NCI-H510A (cell line): ENCODE data around the gene HSPA5.
"Not testable (repeated sequence)": the region's sequence is repeated elsewhere in the genome, so short reads cannot be mapped to it uniquely, and the experiment has no call there.

ENCODE experiments used
- DNase-seq: peaks from one replicate; lab custom pipeline; 2025; lab: John Stamatoyannopoulos, UW

Gene HSPA5

DNA sequence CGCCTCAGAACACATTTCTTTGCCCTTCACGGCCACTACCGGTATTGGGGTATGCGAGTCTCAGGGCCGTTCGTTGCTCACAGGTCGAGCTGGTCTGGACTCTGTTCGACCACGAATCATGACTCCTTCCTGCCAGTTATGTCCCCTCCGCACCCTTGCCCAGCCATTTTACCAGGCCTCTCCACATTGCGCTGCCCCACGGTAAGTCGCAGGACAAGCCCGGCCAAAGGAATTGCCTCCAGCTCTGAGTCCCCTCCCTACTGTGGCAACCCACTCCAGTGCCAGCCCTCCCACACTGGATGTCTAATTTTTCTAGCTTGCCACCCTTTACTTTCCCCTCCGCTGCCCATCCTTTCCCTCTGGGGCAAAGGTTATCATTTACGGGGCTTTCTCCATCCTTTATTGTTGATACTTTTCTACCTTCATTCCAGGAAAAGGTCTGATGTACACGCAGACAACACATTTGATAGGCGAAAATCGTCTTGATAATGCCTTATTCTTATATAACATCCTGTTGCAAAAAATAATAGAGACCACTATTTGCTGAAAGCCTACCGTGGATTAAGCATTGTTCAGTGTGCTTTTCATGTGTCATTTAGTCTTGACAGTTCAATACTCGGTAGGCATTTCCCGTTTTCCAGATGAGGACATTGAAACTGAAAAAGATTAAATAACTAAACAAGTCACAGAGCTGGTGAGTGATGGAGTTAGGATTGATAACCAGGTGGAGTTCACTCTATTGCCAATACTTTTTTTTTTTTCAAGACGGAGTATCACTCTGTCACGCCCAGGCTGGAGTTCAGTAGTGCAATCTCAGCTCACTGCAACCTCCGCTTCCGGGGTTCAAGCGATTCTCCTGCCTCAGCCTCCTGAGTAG is 958 bp upstream of the HSPA5 start:
- DNase-seq, result no peak

DNA sequence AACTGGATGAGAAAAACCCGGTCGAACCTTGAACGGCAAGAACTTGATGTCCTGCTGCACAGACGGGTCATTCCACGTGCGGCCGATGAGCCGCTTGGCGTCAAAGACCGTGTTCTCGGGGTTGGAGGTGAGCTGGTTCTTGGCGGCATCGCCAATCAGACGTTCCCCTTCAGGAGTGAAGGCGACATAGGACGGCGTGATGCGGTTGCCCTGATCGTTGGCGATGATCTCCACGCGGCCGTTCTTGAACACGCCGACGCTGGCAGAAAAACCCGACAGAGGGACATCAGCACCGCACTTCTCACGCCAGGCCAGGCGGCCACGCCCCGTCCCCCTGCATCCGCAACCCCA is 519 bp downstream of the HSPA5 start:
- DNase-seq, result peak; percentile 30

DNA sequence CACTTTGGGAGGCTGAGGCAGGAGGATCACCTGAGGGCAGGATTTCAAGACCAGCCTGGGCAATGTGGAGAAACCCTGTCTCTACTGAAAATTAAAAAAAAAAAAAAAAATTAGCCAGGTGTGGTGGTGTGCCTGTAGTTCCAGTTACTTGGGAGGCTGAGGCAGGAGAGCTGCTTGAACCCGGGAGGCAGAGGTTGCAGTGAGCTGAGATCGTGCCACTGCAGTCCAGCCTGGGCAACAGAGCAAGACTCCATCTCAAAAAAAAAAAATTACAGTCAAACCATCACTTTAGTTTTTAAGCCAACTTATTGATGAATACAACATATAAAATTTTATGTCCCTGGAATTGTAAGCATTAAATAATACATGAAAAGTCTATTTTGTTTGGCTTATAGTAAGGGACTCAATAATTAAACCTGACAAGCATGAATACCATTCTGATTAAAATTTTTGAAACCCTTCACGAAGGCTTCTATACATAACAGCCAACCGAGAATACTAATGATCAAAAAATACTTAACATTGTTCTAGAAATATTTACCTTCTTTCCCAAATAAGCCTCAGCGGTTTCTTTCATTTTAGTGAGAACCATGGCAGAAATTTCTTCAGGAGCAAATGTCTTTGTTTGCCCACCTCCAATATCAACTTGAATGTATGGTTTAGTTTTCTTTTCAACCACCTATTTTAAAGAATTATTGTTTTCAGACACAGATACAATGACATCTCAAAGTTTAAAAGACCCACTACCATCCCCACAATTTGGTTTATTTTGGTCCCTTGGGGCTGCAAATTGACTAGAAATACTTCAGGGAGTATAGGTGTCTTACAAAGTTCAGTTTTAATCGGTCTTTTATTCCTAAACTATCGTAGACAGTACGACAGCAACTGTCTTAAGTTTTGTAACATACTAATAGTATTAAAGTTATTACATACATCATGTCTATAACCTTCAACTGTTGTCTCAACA is 1.2 kb downstream of the HSPA5 start:
- DNase-seq, result no peak

DNA sequence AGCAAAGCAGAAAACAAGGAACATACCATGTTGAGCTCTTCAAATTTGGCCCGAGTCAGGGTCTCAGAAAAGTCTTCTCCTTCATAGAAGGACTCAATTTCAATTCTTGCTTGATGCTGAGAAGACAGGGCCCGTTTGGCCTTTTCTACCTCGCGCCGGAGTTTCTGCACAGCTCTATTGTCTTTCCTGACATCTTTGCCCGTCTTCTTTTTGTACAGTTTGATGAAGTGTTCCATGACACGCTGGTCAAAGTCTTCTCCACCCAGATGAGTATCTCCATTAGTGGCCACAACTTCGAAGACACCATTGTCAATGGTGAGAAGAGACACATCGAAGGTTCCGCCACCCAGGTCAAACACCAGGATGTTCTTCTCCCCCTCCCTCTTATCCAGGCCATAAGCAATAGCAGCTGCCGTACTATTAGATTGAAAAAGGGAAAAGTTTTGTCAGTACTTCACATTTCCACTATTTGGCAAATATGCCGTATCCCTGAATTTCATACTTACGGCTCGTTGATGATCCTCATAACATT is 2.2 kb downstream of the HSPA5 start:
- DNase-seq, result no peak

DNA sequence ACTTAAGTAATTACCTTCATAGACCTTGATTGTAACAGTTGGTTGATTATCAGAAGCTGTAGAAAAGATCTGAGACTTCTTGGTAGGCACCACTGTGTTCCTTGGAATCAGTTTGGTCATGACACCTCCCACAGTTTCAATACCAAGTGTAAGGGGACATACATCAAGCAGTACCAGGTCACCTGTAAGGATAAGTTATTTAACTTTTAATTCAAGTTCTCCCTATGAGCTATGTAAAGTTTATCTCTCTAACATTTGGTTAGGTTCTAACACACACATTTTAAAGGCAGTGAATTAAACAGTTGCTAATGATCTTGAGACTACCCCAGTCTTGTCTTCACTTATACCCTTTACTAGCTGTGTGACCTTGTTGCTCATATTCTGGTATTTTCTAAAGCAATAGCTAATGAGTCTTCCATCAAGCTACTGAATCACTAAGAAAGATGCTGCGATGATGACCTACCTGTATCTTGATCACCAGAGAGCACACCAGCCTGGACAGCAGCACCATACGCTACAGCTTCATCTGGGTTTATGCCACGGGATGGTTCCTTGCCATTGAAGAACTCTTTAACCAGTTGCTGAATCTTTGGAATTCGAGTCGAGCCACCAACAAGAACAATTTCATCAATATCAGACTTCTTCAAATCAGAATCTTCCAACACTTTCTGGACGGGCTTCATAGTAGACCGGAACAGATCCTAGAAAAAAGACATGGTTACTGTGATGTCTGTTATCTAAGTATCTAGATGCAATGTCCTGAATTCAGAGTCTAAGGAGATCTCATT is 2.8 kb downstream of the HSPA5 start:
- DNase-seq, result no peak

DNA sequence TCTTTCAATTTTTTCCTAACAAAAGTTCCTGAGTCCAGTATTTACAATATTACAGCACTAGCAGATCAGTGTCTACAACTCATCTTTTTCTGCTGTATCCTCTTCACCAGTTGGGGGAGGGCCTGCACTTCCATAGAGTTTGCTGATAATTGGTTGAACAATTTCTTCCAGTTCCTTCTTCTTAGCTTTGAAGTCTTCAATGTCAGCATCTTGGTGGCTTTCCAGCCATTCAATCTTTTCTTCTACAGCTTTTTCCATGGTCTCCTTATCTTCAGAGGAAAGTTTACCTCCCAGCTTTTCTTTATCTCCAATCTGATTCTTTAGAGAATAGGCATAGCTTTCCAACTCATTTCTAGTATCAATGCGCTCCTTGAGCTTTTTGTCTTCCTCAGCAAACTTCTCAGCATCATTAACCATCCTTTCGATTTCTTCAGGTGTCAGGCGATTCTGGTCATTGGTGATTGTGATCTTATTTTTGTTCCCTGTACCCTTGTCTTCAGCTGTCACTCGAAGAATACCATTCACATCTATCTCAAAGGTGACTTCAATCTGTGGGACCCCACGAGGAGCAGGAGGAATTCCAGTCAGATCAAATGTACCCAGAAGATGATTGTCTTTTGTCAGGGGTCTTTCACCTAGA is 4.5 kb downstream of the HSPA5 start:
- DNase-seq, result not testable (repeated sequence)

DNA sequence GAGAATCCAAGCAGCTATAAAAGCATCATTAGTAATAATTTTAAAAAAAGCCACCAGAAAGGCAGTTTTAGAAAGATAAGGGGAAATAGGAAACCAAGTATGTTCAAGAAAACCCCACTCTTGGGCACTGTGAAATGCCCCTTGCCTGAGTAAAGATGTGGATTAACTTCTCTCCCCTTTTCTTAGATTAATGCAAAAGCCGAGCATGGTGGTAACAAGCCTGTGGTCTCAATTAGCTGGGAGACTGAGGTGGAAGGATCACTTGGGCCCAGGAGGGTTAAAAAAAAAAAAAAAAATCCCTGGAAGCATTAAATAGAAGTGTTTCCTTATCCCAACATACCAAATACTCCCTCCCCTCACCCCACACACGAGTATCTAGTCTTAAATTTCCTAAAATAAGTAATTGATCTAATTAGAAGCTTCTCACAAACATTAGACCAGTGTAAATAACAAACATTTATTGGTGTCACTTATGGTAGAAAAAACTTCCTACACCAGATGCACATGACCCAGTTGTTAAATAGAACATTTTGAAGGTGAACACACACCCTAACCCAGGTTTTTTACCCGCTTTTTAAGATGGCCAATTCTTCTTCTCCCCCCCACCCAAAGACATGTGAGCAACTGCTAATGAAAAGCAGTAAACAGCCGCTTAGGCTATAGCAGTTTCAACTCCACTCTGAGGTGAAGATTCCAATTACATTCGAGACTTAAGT is 5.2 kb downstream of the HSPA5 start:
- DNase-seq, result no peak

DNA sequence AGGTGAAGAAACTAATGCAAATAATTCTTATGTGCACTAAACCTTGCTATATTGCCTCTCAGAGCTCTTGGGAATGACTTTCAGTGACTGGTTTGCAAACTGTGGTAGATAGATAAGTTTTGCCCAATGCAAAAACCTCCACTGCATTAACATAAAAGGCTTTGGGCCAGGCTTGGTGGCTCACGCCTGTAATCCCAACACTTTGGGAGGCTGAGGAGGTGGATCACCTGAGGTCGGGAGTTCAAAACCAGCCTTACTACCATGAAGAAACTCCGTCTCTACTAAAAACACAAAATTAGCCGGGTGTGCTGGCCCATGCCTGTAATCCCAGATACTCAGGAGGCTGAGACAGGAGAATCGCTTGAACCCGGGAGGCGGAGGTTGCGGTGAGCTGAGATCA is 7.0 kb downstream of the HSPA5 start:
- DNase-seq, result not testable (repeated sequence)

DNA sequence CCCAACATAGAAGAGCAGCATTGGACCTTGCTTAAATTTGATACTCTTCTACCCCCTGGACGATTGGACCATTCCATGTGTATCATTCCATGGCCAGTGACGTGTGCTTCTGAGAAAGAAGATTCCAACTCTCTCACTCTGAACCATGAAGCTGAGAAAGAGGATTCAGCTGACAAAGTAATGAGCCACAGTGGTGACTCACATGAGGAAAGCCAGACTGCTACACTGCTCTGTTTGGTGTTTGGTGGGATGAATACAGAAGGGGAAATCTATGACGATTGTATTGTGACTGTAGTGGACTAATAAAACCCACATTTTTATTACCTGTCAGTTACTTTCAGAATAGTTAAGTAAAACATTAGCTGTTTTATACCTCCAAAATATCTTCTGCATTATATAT is 7.5 kb downstream of the HSPA5 start:
- DNase-seq, result no peak

DNA sequence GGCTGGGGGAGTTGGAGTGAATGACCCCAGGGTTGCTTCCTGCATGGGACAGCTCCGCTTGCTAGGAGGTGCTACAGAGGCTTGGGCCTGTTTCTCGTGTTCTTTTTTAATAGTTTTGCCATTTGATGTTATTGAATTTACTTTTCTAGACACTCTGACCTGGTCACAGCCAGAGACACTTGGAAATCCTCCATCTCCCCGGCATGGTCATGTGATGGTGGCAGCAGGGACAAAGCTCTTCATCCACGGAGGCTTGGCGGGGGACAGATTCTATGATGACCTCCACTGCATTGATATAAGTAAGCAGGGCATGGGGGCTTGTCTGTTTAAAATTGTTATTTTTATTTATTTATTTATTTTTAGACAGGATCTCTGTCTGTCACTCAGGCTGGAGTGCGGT is 13.4 kb downstream of the HSPA5 start:
- DNase-seq, result no peak

DNA sequence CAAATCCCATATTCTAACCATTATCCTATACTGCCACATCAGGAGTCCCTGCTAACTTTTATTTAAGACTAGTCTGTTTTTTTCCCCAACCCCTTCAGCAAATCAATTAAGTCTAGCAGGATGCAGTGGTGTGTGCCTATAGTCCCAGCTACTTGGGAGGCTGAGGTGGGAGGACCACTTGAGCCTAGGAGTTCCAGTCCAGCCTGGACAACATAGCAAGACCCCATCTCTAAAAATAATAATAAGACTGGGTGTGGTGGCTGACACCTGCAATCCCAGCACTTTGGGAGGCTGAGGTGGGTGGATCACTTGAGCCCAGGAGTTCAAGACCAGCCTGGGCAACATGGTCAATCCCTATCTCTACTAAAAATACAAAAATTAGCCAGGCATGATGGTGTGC is 16.3 kb downstream of the HSPA5 start:
- not testable (repeated sequence) for DNase-seq

DNA sequence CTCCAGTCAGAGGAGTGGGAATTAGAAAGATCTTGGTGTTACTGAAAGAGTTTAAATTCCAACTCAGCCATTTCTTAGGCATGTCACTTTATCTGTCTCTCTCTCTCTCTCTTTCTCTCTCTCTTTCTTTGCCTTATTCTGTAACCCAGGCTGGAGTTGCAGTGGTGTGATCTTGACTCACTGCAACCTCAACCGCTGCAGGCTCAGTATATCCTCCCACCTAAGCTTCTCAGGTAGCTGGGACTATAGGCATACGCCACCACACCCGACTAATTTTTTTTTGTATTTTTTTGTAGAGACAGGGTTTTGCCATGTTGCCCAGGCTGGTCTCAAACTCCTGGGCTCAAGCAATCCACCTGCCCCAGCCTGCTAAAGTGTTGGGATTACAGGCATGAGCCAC is 22.5 kb downstream of the HSPA5 start:
- no peak for DNase-seq

DNA sequence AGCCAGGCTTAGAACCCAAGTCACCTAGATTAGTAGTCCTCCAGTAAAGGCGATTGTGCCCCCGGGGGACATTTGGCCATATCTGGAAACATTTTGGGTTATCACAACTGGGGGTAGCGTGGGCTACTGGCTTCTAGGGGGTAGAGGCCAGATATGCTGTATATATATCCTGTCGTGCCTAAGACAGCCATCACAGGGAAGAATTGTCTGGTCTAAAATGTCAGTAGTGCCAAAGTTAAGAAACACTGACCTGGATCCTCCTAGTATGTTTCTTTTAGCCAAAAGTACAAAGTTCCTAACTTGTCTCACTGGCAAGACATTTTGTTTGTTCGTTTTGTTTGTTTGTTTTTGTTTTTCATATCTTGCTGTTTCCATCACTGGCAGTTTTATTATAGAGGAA is 27.0 kb downstream of the HSPA5 start:
- DNase-seq, result no peak

DNA sequence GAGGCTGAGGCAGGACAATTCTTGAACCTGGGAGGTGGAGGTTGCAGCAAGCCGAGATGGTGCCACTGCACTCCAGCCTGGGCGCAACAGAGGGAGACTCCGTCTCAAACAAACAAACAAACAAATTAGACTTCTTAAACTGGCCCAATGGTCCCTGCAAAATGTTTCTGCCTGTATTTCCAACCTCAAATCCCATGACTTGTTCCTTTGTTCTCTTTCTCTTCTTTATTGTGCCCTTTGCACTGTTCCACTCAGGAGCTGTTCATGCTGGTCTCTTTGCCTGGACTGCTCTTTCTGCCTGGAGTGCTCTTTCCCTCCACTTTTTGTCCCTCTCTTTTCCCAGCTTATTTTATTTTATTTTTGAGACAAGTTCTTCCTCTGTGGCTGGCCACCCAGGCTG is 36.7 kb downstream of the HSPA5 start:
- DNase-seq, result no peak

DNA sequence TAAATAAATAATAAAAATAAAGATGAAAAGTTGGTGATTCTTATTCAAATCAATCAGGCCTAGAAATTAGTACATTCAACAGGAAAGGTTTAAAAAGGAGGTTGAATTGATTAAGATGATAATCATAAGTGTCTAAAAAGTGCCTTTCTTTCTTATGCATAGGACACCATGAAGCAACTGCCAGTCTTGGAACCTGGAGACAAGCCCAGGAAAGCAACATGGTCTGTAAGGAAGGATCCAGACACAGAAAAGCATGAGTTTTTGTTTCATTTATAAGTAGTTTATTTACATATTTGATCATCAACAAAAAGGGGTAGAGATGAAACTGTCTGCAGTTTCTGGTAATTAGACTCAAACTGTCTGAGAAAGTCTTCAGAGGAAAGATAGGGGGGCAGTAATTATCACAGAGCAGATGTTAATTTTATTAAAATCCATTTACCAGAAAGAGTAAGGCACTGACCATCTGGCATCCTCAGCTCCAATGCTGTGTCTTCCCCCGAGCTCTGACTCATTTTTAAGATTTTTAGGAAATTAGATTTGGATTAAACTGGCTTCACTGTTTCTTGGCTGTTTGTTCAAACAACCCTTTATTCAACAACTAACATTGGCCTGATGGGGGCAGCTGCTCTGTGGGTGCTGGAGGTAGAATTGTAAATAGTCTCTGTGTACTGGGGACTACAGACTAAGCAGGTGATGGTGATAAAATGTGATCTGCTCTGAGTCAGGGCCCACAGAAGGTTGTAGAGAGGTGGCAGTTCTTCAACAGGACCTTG is 38.1 kb downstream of the HSPA5 start:
- DNase-seq, result no peak

DNA sequence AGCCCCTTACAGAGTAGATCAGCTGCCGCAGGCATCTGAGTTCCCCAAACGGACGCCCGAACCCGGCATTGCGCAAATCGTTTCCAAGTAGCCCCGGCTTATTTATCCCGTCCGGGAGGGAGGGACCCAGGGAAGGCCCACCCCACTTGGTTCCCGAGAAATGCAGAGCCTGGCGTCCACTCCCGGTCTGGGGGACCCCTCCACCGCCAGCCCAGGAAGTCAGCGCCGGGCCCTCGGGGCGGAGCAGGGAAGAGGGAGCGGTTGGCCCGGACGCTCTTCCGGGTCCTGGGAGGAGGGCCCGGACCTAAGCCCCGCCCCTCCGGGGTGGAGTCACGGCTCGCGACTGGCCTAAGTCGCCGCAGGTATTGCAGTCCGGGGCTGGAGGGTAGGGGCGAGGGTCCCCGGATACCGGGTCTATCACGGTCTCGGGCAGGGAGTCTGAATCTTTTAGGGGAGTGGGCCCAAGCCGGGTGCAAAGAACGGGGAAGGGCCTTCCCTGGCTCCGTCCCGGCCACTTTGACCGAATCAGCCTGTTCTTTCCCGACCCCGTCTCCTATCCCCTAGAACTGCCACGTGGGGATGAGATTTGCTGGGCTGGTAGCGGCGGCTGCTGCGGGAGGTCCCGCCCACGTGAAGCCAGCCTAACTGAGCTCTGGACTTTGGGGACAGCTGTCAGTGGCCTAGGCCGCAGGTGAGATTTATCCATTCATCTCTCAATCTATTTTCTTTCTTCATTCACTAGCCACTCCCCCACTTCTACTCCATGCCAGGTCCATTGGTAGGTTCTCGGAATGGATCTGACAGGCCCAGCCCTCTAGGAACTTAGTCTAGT is 40.7 kb downstream of the HSPA5 start, which contains the start of gene RABEPK:
RABEPK (plus strand) TSS at position 327 of the 832 bp plus-strand sequence. CDS start 2,472 bp downstream, outside the sequence.
- DNase-seq, result peak; percentile 83

DNA sequence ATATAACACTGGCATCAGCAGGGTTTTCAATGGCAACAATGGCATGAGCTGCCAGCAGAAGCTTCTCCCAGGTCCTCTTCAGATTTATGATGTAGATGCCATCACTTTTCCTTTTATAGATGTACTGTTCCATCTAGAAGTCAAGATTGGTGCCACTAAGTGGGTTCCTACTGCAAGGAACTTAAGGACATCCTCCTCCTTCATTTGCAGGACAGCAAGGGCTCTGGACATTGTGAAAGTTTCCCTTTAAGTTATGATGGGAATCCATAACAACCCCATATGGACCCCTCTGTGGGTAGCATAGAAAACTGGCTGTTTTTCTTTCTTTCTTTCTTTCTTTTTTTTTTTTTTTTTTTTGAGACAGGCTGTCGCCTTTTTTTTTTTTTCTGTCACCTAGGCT is 45.6 kb downstream of the HSPA5 start:
- DNase-seq, result not testable (repeated sequence)

DNA sequence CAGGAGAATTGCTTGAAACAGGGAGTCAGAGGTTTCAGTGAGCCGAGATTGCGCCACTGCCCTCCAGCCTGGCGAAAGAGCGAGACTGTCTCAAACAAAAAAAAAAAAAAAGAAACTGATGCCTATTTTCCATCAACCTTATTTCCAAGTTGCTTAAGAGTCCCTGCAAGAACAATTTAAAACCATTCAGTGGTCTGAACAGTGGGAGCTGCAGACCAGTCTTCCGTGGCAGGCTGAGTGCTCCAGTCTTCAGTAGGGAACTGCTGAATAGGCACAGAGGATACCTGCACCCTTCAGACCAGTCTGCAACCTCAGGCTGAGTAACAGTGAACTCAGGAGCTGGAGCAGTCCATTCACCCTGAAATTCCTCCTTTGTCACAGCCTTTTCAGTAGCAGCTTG is 46.7 kb downstream of the HSPA5 start:
- not testable (repeated sequence) for DNase-seq

DNA sequence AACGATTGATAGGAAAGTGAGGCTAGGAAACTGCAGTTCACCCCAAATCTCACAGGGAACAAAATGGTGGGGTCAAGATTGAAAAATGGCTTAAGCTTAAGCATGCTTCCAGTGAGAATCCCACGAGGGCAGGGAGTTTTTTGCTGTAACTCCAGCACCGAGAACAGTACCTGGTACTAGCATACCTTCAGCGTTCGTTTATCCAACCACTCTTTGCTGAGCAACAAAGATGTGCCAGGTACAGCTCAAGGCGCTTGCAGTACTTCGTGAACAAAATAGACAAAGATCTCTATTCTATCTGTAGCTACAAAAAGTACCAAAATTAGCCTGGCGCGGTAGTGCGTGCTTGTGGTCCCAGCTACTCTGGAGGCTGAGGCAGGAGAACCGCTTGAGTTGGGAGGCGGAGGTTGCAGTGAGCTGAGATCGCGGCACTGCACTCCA is 50.8 kb downstream of the HSPA5 start:
- DNase-seq, result no peak
